Measurements from ENCODE around the gene DCAF11.

DNA sequence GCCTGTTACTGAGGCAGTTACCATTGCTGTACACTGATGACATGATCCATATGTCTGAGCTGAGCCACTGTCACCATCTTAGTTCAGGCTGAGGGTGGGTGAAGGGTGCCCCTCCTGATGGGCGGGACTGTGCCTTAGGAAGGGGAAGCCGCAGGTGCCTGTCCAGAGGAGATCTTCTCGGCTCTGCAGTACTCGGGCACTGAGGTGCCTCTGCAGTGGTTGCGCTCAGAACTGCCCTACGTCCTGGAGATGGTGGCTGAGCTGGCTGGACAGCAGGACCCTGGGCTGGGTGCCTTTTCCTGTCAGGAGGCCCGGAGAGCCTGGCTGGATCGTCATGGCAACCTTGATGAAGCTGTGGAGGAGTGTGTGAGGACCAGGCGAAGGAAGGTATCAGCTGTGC is 36.4 kb downstream of the DCAF11 start:
- TF ChIP-seq, protein P1, sequence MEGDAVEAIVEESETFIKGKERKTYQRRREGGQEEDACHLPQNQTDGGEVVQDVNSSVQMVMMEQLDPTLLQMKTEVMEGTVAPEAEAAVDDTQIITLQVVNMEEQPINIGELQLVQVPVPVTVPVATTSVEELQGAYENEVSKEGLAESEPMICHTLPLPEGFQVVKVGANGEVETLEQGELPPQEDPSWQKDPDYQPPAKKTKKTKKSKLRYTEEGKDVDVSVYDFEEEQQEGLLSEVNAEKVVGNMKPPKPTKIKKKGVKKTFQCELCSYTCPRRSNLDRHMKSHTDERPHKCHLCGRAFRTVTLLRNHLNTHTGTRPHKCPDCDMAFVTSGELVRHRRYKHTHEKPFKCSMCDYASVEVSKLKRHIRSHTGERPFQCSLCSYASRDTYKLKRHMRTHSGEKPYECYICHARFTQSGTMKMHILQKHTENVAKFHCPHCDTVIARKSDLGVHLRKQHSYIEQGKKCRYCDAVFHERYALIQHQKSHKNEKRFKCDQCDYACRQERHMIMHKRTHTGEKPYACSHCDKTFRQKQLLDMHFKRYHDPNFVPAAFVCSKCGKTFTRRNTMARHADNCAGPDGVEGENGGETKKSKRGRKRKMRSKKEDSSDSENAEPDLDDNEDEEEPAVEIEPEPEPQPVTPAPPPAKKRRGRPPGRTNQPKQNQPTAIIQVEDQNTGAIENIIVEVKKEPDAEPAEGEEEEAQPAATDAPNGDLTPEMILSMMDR (IDR thresholded peaks at IDR 0.05; ENCODE audit: control extremely low read depth in 1 of 3, insufficient read depth in 1 of 3, low read depth in 1 of 3, low read length in 3 of 3) = no peak
- no peak for TF ChIP-seq TAF1 (IDR thresholded peaks at IDR 0.05; ENCODE audit: low read depth, low read length)

Data from H1 (cell line).